H4 (cell line): ENCODE results near the gene FAM168A. TPM values are rescaled to one million over a fixed set of nuclear protein-coding genes. Genes with fewer than 3 reads are reported as not detected.
"Not testable (repeated sequence)": the region's sequence is repeated elsewhere in the genome, so short reads cannot be mapped to it uniquely, and the experiment has no call there.

Experiments
- DNase-seq: peaks from one replicate; pipeline ENCODE4 v3.0.0-alpha.2; 2015; ENCODE audit warnings: low spot score
- total RNA-seq: library from RNA; depleted of rRNA; stranded (reverse); fragments of >200 nt; shearing (Covaris generic); gene quantifications from 2 replicates; pipeline ENCODE4 v1.2.3, GENCODE V29; 2014

Gene FAM168A
- total RNA-seq, 1 experiment from 2014 or later: 14.6 TPM

DNA sequence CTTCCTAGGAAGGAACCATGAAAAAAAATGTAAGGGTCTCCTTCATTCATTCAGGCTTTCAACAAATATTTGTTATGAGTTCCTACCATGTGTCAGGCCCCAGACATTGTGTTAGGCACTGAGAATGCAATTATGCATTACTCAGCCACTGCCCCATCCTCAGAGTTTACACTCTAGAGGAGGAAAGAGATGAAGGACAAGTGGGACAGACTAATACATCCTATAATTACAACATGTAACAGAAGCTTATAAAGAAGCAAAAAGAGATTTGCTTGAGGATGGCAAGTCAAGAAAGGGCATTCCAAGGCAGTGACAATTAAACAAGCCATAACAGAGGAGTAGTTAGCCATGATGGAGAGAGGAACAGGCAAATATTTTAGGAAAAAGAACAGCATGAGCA lies 78.6 kb downstream of the FAM168A start:
- no peak for DNase-seq

DNA sequence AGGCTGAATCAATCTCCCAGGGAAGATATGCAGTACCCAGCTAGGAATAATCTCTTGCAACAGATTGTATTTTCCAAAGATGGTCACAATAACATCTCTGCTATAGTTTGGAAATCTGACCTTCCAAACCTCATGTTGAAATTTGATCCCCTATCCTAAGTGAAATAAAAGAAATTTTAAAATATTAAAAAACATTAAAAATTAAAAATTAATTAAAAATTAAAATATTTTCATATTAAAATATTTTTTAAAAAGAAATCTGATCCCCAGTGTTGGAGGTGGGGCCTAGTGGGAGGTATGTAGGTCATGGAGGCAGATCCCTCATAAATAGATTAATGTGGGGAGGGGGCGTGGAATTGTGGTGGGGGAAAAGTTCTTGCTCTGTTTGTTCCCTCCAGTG lies 79.7 kb downstream of the FAM168A start:
- no peak for DNase-seq

DNA sequence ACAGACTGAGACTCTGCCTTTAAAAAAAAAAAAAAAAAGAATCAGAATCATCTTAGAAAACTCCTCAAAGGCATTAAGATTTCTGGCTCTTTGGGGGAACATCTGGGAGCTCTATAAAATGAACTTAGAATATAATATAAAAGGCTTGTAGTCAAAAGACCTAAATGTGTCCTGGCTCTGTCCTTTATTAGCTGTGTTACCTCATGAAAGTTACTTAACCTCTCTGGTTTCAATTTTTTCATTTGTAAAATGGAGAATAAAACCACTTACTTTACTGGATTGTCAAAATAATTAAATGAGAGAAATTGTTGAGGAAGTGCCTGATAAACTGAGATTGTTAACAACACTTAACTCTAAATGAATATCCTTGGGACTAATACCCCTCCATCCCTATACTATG lies 81.8 kb downstream of the FAM168A start:
- DNase-seq: no peak

DNA sequence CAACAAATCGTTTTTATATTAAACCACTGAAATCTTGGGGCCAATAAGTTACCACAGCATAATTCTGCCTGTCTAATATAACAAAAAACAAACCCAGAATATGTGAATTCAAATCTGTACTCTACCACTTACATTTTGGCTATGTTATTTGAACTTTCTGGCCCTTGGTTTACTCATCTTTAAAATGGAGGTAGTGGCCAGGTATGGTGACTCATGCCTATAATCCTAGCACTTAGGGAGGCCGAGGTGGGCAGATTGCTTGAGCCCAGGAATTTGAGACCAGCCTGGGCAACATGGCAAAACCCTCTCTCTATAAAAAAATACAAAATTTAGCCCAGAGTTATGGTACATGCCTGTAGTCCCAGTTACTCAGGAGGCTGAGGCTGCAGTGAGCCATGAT lies 84.2 kb downstream of the FAM168A start:
- no peak for DNase-seq

DNA sequence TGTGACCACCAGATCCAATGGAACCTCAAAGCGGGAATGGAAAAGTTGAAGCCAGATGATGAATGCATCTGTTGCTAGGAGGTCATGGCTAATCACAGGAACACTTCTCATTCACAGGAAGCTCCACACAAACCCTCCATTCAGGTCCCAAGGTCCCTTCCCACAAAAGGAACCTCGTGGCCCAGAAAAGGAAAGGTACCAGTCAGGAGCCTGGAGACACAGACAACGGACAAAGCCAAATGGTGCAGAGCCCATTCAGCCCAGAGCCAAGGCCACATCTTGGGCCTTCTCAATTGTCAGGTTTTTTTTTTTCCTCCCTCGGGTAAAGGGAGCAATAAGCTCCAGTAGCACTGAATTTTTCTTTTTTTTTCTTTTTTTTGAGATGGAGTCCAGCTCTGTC lies 87.0 kb downstream of the FAM168A start:
- DNase-seq: no peak

GRCh38 chr11:73510106-73510505 lies 87.8 kb downstream of the FAM168A start:
- no peak for DNase-seq

- no peak for DNase-seq
Observed at GRCh38 chr11:73509188-73509587, 88.7 kb downstream of the FAM168A start.

DNA sequence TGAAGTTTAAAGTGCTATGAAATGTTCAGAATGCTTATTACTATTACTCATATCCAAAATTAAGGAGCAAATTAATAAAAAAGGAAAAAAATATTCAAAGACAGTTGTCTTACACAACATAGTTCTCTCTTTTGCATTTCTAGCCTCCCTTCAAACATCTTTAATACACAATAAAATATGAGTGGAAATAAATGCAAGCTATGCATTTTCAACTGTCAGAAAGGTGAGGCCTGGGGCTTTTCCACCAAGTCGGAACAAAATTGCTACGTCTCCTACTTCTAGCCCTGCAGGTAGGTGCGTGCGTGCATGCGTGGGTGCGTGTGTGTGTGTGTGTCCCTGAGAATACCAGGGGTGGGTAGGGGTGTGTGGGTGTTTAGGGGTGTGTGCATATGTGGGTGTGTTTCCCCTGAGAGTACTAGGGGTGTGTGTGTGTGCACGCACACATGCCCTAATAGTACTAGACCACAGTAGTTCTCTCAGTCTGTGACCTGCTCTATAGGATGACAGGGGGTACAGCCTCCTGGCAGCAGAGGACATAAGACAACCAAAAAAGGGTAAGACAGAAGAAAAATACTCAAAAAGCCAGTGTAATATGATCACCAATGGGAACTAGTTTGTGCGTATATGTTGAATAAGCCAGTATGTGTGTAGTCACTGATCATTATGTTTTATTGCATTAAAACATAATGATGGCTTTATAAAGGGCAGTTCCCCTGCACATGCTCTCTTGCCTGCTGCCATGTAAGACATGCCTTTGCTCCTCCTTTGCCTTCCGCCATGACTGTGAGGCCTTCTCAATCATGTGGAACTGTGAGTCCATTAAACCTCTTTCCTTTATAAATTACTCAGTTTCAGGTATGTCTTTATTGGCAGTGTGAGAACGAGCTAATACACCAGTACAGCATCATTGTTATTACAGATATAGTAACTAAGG lies 89.4 kb downstream of the FAM168A start:
- DNase-seq: no peak

GRCh38 chr11:73507086-73507485 lies 90.8 kb downstream of the FAM168A start:
- no peak for DNase-seq

DNA sequence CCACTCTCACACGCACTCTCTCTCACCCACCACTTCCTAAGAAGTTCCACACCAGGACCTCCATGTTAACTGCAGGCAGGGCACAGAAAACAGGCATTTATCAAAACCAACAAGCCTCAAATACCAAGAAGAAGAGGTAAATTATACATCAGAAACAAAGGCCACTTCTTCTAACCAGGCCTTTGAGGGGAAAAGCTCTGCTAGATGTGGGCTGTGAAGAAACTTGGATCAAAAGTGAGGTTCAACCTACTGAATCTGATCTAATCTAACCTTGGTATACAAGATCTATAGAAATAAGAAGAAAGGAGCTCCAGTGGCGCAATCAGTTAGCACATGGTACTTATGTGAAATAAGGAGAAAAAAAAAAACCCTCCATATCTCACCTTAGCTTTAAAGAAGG lies 91.9 kb downstream of the FAM168A start:
- no peak for DNase-seq

- DNase-seq: no peak
Observed at GRCh38 chr11:73498343-73498742, 99.6 kb downstream of the FAM168A start.

GRCh38 chr11:73496134-73496533 lies 101.8 kb downstream of the FAM168A start:
- DNase-seq: no peak

- DNase-seq: no peak
Observed at GRCh38 chr11:73495731-73496130, 102.2 kb downstream of the FAM168A start.

DNA sequence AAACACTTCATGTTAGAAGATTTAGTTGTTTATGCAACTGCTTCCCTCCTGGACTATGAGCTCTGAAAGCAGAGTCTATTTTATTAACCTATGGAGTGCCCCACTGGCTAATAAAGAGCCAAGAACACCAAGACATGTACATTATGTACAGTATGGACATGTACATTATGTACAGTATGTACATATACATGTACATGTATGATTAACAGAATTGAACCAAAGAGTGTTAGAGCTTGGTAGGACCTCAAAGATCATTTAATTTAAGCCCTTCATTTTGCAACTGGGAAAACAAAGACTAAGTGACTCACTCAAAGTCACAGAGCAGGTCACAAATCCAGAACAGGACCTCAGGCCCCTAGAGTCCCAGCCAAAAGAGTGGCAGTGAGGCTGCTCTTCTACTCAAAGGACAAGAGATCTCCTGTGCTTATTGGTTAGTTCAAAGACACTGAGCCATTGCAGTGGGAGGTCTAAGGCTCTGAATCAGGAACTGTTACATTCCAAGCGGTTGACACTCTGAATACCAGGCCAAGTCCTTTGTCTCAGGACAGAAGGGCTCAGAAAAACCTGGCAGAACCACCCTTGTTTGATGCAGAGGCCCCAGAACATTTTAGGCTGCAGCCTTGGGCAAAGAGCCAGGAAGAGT lies 103.8 kb downstream of the FAM168A start:
- no peak for DNase-seq

GRCh38 chr11:73481626-73482025 lies 116.3 kb downstream of the FAM168A start:
- no peak for DNase-seq

- DNase-seq: no peak
Observed at GRCh38 chr11:73480677-73481076, 117.2 kb downstream of the FAM168A start.

DNA sequence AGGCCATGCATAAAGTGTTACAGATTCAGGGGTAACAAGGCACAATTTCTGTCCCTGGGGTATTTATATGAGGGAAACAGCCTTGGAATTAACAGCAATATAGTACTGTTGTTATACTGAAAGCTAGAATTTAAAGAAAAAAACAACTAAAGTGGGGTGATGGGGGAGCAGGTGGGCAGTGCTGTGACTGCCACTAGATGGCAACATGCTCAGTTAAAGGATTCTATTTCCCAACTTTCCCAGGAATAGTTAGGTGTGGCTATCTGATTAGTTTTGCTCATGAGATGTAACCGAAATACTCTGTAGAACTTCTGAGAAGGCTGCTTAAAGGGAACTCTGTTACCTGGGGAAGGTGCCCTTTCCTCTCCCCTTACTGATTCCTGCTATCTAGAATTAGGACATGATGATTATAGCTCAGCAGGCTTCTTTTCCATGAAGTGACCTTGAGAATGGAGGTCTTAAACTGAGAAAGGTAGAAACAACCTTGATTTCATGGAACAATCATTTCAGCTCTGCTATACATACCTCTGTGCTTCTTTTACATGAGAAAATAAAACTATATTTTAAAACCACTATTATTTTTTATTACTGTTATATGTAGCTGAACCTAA lies 119.1 kb downstream of the FAM168A start:
- DNase-seq: peak; percentile 52

DNA sequence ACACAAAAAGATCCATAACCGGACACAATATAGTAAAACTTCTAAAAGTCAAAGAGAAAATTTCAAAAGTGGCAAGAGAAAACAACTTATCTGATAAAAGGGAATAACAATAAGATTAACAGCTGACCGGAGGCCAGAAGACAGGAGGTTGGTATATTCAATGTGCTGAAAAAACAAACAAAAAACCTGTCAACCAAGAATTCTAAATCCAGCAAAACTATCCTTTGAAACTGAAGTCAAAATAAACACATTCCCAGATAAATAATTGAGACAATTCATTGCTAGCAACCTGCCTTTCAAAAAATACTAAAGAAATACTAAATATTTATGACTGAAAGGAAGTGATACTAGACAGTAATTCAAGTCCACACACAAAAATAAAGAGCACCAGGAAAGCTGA lies 120.4 kb downstream of the FAM168A start:
- DNase-seq: no peak

- no peak for DNase-seq
Observed at GRCh38 chr11:73475549-73476095, 122.3 kb downstream of the FAM168A start.

DNA sequence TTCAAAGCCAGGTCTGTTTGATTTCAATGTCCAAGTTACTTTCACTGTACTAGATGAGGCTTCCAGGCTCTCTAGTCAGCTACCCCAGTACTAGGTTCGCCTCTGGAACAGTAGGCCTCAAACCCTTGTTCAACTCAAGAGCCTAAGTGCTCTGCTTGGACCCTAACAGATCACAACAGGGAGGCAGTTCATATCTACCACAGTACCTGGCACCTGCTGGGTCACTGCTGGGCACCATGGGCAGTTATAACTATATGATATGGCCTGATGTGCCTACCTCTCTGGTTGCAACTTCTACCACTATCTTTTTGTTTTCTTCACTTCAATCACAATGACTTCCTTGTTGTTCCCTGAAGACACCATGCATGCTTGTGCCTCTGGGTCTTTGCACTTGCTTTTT lies 124.7 kb downstream of the FAM168A start:
- no peak for DNase-seq

DNA sequence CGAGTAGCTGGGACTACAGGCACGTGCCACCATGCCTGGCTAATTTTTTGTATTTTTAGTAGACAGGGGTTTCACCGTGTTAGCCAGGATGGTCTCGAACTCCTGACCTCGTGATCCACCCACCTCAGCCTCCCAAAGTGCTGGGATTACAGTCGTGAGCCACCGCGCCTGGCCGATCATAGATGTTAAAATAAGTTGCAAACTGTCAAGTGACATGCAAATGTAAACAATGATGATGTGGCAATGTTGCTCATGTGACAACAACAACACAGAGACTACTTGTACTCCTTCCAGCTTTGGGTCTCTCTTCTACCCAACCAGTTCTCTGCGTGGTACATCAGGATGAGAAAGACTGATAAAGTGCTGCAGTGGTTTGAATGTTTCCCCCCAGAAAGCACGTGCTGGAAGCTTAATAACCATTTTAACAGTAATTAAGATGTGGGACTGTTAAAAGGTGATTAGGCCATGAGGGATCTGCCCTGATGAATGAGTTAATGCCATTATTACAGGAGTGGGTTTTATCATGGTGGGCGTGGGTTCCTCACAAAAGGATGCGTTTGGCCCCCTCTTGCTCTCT lies 127.8 kb downstream of the FAM168A start:
- DNase-seq: not testable (repeated sequence)

- no peak for DNase-seq
Observed at GRCh38 chr11:73469401-73469800, 128.5 kb downstream of the FAM168A start.
